HG03066 (cell line): ENCODE data around the gene SPATS2L.

Experiments used
- ATAC-seq: cut with Tn5 transposase; IDR thresholded peaks from one replicate; pipeline ENCODE4 v1.9.1; 2021; ENCODE audit warnings: low read depth; ENCODE audit not compliant: unreplicated experiment

Gene SPATS2L

DNA sequence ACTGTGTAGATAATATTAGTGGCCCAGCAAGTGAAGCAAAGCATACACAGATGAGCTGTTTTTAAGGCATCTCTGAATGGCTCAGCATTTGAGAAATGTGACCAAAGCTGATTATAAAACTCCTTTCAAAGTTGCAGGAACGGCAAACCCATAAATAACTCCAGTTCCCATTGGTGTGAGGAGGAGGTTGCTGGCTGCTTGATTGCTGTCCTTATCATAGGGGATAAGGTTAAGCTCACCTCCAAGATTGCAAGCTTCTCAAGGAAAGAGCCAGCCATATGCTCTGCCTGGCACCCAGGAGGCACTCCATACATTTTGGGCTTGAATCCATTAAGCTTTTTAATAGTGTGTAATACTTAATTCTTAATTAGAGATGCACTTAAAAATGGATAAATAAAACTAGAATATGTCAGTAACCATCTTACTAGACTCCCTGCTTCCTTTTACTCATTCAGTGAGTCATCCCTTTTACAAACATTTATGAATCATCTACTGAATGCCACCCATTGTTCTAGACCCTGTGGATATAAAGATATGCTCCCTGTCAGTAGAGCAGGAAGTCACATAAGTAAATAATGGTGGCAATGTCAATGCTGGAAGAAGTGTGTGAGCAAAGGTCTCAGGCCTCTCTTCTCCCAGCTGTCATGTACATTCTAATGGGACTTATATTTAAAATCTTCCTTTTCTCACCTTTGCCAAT lies 99.3 kb downstream of the SPATS2L start:
- ATAC-seq, result no peak

GRCh38 chr2:200406379-200406778 lies 99.9 kb downstream of the SPATS2L start:
- peak; percentile 63 for ATAC-seq

GRCh38 chr2:200408428-200409316 lies 102.2 kb downstream of the SPATS2L start:
- ATAC-seq, result no peak

DNA sequence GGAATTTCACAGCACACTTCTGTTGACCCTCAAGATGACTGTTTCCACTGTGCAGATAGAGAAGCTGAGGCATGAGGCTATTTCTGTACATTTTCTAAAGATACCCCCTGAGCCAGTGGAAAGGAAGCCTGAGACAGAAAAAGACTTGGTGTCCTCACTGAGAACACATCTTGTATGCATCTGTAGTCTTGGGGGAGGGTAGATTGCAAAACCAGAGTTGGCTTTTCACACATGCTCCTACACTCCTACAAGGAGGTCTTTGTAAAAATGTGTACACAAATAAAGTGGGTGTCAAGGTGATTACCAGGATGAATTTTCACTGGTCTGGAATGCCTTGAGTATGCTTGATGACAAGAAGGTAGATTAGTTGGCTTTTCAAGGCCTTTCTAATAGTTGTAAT lies 105.3 kb downstream of the SPATS2L start:
- no peak for ATAC-seq

DNA sequence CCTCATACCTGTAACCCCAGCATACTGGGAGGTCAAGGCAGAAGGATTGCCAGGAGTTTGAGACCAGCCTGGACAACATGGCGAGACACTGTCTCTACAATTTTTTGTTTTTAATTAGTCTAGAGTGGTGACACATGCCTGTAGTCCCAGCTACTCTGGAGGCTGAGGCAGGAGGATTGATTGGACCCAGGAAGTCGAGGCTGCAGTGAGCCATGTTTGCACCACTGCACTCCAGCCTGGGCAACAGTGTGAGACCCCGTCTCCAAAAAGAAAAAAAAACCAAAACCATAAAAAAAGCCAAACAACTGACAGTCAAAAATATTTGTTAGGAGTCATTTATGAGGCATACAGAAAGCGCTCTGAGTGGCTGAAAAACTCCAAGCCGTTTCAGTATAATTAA lies 107.9 kb downstream of the SPATS2L start:
- ATAC-seq, result no peak

- no peak for ATAC-seq
Measured at GRCh38 chr2:200415455-200415854, 109.0 kb downstream of the SPATS2L start.

DNA sequence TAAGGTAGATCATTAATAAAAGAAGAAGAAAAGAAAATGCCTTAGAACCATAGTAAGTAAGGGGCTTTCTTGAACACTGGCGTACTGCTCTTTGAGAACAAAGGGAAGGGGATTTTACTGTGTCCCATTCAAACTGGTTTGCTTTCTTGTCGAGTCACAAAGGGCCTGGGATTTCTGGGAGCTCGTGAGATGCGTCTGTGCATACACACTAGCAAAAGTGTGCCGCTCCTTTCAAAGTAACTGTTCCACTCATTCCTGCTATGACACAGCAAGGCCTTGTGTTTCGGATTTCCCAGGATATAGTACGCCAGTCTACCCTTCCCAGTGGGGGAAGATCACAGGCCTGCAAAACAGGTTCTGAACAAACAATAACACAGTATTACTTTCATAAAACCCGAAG lies 110.4 kb downstream of the SPATS2L start:
- ATAC-seq, result no peak

- no peak for ATAC-seq
Measured at GRCh38 chr2:200417366-200417765, 110.9 kb downstream of the SPATS2L start.

DNA sequence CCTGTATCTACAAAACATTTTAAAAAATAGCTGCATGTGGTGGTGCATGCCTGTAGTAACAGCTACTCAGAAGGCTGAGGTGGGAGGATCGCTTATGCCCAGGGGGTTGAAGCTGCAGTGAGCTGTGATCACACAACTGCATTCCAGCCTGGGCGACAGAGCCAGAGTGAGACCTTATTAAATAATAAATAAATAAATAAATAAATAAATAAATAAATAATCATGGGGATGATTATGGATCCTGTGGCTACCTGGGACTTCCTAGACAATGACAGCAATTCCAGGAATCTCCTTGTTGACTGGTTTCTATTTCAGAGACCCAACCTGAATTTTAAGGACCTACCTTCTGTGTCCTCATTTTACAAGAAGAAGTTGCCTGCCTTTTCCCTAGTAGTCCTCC lies 111.9 kb downstream of the SPATS2L start:
- no peak for ATAC-seq

- no peak for ATAC-seq
Measured at GRCh38 chr2:200419325-200419724, 112.8 kb downstream of the SPATS2L start.

GRCh38 chr2:200421270-200421669 lies 114.8 kb downstream of the SPATS2L start:
- ATAC-seq, result no peak

- ATAC-seq, result no peak
Measured at GRCh38 chr2:200422071-200422470, 115.6 kb downstream of the SPATS2L start.

GRCh38 chr2:200422532-200423261 lies 116.2 kb downstream of the SPATS2L start:
- no peak for ATAC-seq

- ATAC-seq, result no peak
Measured at GRCh38 chr2:200423541-200423940, 117.0 kb downstream of the SPATS2L start.

DNA sequence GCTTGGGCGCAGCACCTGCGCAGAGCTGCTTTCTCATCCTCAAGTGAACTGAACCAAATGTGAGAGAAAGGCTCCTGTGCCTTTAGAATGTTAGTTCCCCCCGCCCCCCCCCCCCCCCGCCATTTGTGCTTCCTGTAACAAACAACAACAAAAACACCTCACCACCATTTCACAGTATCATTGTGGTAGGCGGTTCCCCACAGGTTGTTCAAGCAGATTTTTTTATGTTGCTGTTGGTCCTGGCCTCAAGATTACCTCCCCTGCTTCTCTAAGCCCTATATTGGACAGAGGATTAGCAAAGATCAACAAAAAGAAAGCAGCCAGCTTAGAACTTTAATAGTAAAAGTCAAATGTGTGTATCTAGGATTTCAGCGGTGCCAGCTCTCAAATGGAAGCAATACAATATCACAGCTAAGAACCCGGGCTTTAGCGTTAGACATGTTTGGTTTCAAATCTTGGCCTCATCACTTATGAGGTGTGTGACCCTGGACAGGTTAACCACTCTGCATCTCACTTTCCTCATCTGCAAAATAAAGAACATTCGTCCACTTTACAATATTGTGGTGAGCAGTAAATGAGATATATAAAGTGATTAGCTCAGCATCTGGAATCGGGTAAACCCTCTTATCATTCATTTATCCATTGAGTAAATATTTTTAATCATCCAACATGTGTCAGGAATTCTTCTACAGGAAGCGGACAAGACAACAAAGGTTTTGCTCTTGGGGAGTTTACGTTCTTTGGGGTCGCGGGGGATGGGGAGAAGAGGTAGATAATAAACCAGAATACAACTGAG lies 118.7 kb downstream of the SPATS2L start:
- ATAC-seq, result no peak

DNA sequence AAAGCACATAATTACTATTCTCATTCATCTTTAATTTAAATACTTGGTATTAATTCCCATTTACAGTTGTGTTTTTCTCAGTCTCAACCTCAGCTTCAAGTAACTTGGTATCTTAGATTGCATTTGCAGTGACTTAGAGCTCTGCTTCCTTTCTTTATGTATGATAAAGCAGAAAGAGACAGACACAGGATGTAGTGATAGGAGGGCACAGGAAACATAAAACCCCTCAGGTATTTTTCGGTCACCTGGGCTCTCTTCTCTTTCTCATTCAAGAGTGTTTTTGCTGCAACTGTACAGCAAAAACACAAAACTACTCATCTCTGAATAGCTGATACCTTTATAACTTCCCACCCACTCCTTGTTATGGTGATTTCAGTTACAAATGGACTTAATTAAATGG lies 120.3 kb downstream of the SPATS2L start:
- ATAC-seq, result no peak

- ATAC-seq, result peak; percentile 70
Measured at GRCh38 chr2:200428961-200429665, 122.6 kb downstream of the SPATS2L start.

GRCh38 chr2:200430017-200430416 lies 123.5 kb downstream of the SPATS2L start:
- ATAC-seq, result no peak

DNA sequence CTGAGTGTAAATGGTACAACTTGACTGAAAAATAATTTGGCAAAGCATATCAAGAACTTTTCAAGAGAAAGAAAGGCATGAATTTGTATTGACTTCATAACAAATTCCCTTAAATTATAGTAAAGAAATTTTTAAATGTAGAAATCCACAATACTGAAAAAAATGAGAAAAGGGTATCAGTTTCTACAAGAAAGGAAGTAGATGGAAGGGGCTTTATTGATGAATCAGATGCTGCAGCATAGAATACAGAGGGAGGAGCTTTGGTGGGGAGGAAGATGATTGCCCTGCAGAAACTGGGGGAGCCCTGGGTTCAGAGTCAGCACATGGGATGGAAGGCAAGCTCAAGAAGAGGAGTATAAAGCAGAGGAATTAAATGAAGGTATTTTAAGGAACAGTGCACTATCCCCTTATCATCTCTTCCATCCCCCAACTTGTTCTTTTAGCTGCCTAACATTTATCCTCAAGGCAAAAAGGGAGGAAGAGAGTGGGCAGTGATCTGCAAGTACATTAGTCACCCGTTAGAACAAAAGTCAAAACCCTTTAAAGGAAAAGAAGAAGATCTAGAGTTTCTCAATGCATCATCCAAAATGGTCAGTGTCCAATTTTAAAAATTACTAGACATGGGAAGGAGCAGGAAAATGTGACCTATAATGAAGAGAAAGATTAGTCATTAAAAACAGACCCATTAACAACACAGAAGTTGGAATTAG lies 125.7 kb downstream of the SPATS2L start:
- ATAC-seq, result no peak
